ENCODE measurements around the gene FANCE. TPM values are rescaled to one million over a fixed set of nuclear protein-coding genes. Genes with fewer than 3 reads are reported as not detected.

Gene FANCE
- total RNA-seq, 1 experiment from 2014 or later, result 12.4 TPM

- Histone ChIP-seq H3K4me3 (ENCODE audit: low read depth, low read length) (no peak overlapping the region), H3K27me3 (replicated peaks; ENCODE audit: control insufficient read depth, insufficient read depth, low read length) (no peaks in the 10 kb centered on the region), H3K9me3 (no peaks in the 10 kb centered on the region), H3K4me1 (peaks cover 10% of the 10 kb centered on the region), H3K36me3 (ENCODE audit: control insufficient read depth, insufficient read depth, low read length) (no peaks in the 10 kb centered on the region; the same call in 1 of the 2 replicates)
- no peak overlapping the region for H3K4me3 Mint-ChIP-seq (ENCODE audit: unreplicated experiment)
- POLR2A ChIA-PET, result no interaction called here
- H3K27ac Mint-ChIP-seq (ENCODE audit: unreplicated experiment), result no peak overlapping the region
- H3K36me3 Mint-ChIP-seq (ENCODE audit: insufficient read depth, unreplicated experiment), result peaks cover 7% of the 10 kb centered on the region
- no peaks in the 10 kb centered on the region for H3K27me3 Mint-ChIP-seq (ENCODE audit: insufficient read depth, unreplicated experiment)
- TF ChIP-seq CTCF (IDR thresholded peaks at IDR 0.05; ENCODE audit: insufficient read depth in 1 of 2, low read depth in 1 of 2, low read length in 1 of 2, severe bottlenecking in 1 of 2, unreplicated experiment in 1 of 2), result no peak
- CTCF ChIA-PET, result no interaction called here
- intact Hi-C loops (cut with micrococcal nuclease; ENCODE audit: unreplicated experiment), result no loop called here
- no peak for DNase-seq
- H3K9me3 Mint-ChIP-seq (ENCODE audit: unreplicated experiment), result no peaks in the 10 kb centered on the region
- no peaks in the 10 kb centered on the region for H3K4me1 Mint-ChIP-seq (ENCODE audit: low read depth, unreplicated experiment)
- BruUV-seq (replicated peaks), result no TSS peak
These were observed 49.6 kb downstream of the FANCE start for GRCh38 chr6:35501784-35502183.

GRCh38 chr6:35503534-35503933, 51.4 kb downstream of the FANCE start:
- Histone ChIP-seq H3K27me3 (replicated peaks; ENCODE audit: control insufficient read depth, insufficient read depth, low read length) (no peaks in the 10 kb centered on the region), H3K36me3 (ENCODE audit: control insufficient read depth, insufficient read depth, low read length) (no peaks in the 10 kb centered on the region; the same call in 1 of the 2 replicates), H3K9me3 (no peaks in the 10 kb centered on the region), H3K4me1 (peaks cover 7% of the 10 kb centered on the region), H3K4me3 (ENCODE audit: low read depth, low read length) (no peak overlapping the region)
- Mint-ChIP-seq H3K36me3 (ENCODE audit: insufficient read depth, unreplicated experiment) (no peaks in the 10 kb centered on the region), H3K9me3 (ENCODE audit: unreplicated experiment) (no peaks in the 10 kb centered on the region), H3K27ac (ENCODE audit: unreplicated experiment) (no peak overlapping the region), H3K4me1 (ENCODE audit: low read depth, unreplicated experiment) (no peaks in the 10 kb centered on the region), H3K27me3 (ENCODE audit: insufficient read depth, unreplicated experiment) (no peaks in the 10 kb centered on the region), H3K4me3 (ENCODE audit: unreplicated experiment) (no peak overlapping the region)
- BruUV-seq (replicated peaks), result no TSS peak
- ChIA-PET POLR2A (no interaction called here), CTCF (no interaction called here)
- no peak for TF ChIP-seq CTCF (IDR thresholded peaks at IDR 0.05; ENCODE audit: insufficient read depth in 1 of 2, low read depth in 1 of 2, low read length in 1 of 2, severe bottlenecking in 1 of 2, unreplicated experiment in 1 of 2)
- intact Hi-C loops (cut with micrococcal nuclease; ENCODE audit: unreplicated experiment), result no loop called here
- DNase-seq, result no peak

- POLR2A ChIA-PET, result no interaction called here
- CTCF ChIA-PET, result no interaction called here
These were observed 53.9 kb downstream of the FANCE start for GRCh38 chr6:35505999-35506412.

More at GRCh38 chr6:35505999-35506412, 53.9 kb downstream of the FANCE start:
- no peaks in the 10 kb centered on the region for H3K27me3 ChIP-seq (replicated peaks; ENCODE audit: control insufficient read depth, insufficient read depth, low read length)
- H3K4me3 ChIP-seq (ENCODE audit: low read depth, low read length), result no peak overlapping the region
- no peaks in the 10 kb centered on the region for H3K36me3 ChIP-seq (ENCODE audit: control insufficient read depth, insufficient read depth, low read length)
- peaks cover 5% of the 10 kb centered on the region for H3K4me1 Mint-ChIP-seq (ENCODE audit: low read depth, unreplicated experiment)
- H3K36me3 Mint-ChIP-seq (ENCODE audit: insufficient read depth, unreplicated experiment), result peaks cover 5% of the 10 kb centered on the region
- intact Hi-C loops (cut with micrococcal nuclease; ENCODE audit: unreplicated experiment), result no loop called here
- no peak overlapping the region for H3K4me3 Mint-ChIP-seq (ENCODE audit: unreplicated experiment)
- no peak overlapping the region for H3K27ac Mint-ChIP-seq (ENCODE audit: unreplicated experiment)
- no peak for DNase-seq
- H3K27me3 Mint-ChIP-seq (ENCODE audit: insufficient read depth, unreplicated experiment), result no peaks in the 10 kb centered on the region
- no peaks in the 10 kb centered on the region for H3K9me3 ChIP-seq
- BruUV-seq (replicated peaks), result no TSS peak
- TF ChIP-seq CTCF (IDR thresholded peaks at IDR 0.05; ENCODE audit: insufficient read depth in 1 of 2, low read depth in 1 of 2, low read length in 1 of 2, severe bottlenecking in 1 of 2, unreplicated experiment in 1 of 2), result no peak
- H3K9me3 Mint-ChIP-seq (ENCODE audit: unreplicated experiment), result no peaks in the 10 kb centered on the region
- H3K4me1 ChIP-seq, result no peaks in the 10 kb centered on the region

All from Caco-2 (cell line).